ENCODE data around the gene SPC25.

The SPC25 gene

GRCh38 chr2:168848225-168848624, 42.0 kb downstream of the SPC25 start:
- no peak for FAIRE-seq

GRCh38 chr2:168843253-168843652, 47.0 kb downstream of the SPC25 start:
- no peak for FAIRE-seq
- no peak for TF ChIP-seq POLR2A (IDR thresholded peaks at IDR 0.05; ENCODE audit: low read depth, low read length)
- DNase-seq (ENCODE audit: insufficient read length, low spot score) = no peak

More at GRCh38 chr2:168848225-168848624, 42.0 kb downstream of the SPC25 start:
- TF ChIP-seq POLR2A (IDR thresholded peaks at IDR 0.05; ENCODE audit: low read depth, low read length) = no peak
- DNase-seq (ENCODE audit: insufficient read length, low spot score) = no peak

- no peak for TF ChIP-seq POLR2A (IDR thresholded peaks at IDR 0.05; ENCODE audit: low read depth, low read length)
- DNase-seq (ENCODE audit: insufficient read length, low spot score) = no peak
- no peak for FAIRE-seq
Observed at GRCh38 chr2:168841445-168841844, 48.8 kb downstream of the SPC25 start.

- FAIRE-seq = no peak
- no peak for TF ChIP-seq POLR2A (IDR thresholded peaks at IDR 0.05; ENCODE audit: low read depth, low read length)
- DNase-seq (ENCODE audit: insufficient read length, low spot score) = no peak
Observed at GRCh38 chr2:168835969-168836368, 54.3 kb downstream of the SPC25 start.

GRCh38 chr2:168831662-168832061, 58.6 kb downstream of the SPC25 start:
- no peak for TF ChIP-seq POLR2A (IDR thresholded peaks at IDR 0.05; ENCODE audit: low read depth, low read length)
- FAIRE-seq (no peak), DNase-seq (ENCODE audit: insufficient read length, low spot score) (no peak)

- FAIRE-seq (no peak), DNase-seq (ENCODE audit: insufficient read length, low spot score) (no peak)
- TF ChIP-seq POLR2A (IDR thresholded peaks at IDR 0.05; ENCODE audit: low read depth, low read length) = no peak
Observed at GRCh38 chr2:168830958-168831357, 59.3 kb downstream of the SPC25 start.

- no peak for TF ChIP-seq POLR2A (IDR thresholded peaks at IDR 0.05; ENCODE audit: low read depth, low read length)
- DNase-seq (ENCODE audit: insufficient read length, low spot score) (no peak), FAIRE-seq (no peak)
Observed at GRCh38 chr2:168825126-168825525, 65.1 kb downstream of the SPC25 start.

GRCh38 chr2:168821992-168822391, 68.2 kb downstream of the SPC25 start:
- no peak for TF ChIP-seq POLR2A (IDR thresholded peaks at IDR 0.05; ENCODE audit: low read depth, low read length)
- DNase-seq (ENCODE audit: insufficient read length, low spot score) (no peak), FAIRE-seq (no peak)

- TF ChIP-seq POLR2A (IDR thresholded peaks at IDR 0.05; ENCODE audit: low read depth, low read length) = no peak
- DNase-seq (ENCODE audit: insufficient read length, low spot score) (no peak), FAIRE-seq (no peak)
Observed at GRCh38 chr2:168821577-168821976, 68.7 kb downstream of the SPC25 start.
